HG02798 (cell line): Measurements from ENCODE around the gene PDE4B.

ENCODE experiments used
- ATAC-seq: cut with Tn5 transposase; IDR thresholded peaks from one replicate; pipeline ENCODE4 v1.9.1; 2021; ENCODE audit warnings: mild to moderate bottlenecking; ENCODE audit not compliant: unreplicated experiment, poor library complexity

The PDE4B gene

GRCh38 chr1:66167267-66167666, 374.6 kb downstream of the PDE4B start:
- no peak for ATAC-seq

- no peak for ATAC-seq
These were observed 375.8 kb downstream of the PDE4B start for GRCh38 chr1:66168467-66168887.

- no peak for ATAC-seq
These were observed 376.4 kb downstream of the PDE4B start for GRCh38 chr1:66168948-66169671.

- ATAC-seq = no peak
These were observed 379.6 kb downstream of the PDE4B start for GRCh38 chr1:66172272-66172671.

GRCh38 chr1:66175098-66175497, 382.4 kb downstream of the PDE4B start:
- no peak for ATAC-seq

GRCh38 chr1:66175581-66175980, 382.9 kb downstream of the PDE4B start:
- ATAC-seq = no peak

- ATAC-seq = no peak
These were observed 383.5 kb downstream of the PDE4B start for GRCh38 chr1:66176012-66176715.

GRCh38 chr1:66176832-66177231, 384.1 kb downstream of the PDE4B start:
- no peak for ATAC-seq

- ATAC-seq = no peak
These were observed 384.8 kb downstream of the PDE4B start for GRCh38 chr1:66177510-66177909.

GRCh38 chr1:66182026-66182425, 389.3 kb downstream of the PDE4B start:
- ATAC-seq = no peak

- no peak for ATAC-seq
These were observed 390.0 kb downstream of the PDE4B start for GRCh38 chr1:66182551-66183178.

GRCh38 chr1:66183400-66183799, 390.7 kb downstream of the PDE4B start:
- no peak for ATAC-seq

GRCh38 chr1:66197120-66197519, 404.4 kb downstream of the PDE4B start:
- no peak for ATAC-seq

GRCh38 chr1:66197785-66198184, 405.1 kb downstream of the PDE4B start:
- no peak for ATAC-seq

- ATAC-seq = no peak
These were observed 414.0 kb downstream of the PDE4B start for GRCh38 chr1:66206563-66207144.

GRCh38 chr1:66207484-66207883, 414.8 kb downstream of the PDE4B start:
- ATAC-seq = no peak

GRCh38 chr1:66208632-66209031, 415.9 kb downstream of the PDE4B start:
- ATAC-seq = no peak

- ATAC-seq = no peak
These were observed 418.0 kb downstream of the PDE4B start for GRCh38 chr1:66210635-66211244.

GRCh38 chr1:66211521-66211920, 418.8 kb downstream of the PDE4B start:
- no peak for ATAC-seq

- ATAC-seq = no peak
These were observed 420.8 kb downstream of the PDE4B start for GRCh38 chr1:66213491-66213890.

- ATAC-seq = no peak
These were observed 422.2 kb downstream of the PDE4B start for GRCh38 chr1:66214901-66215300.
